Measurements from ENCODE around the gene MSN.
A peak's percentile ranks its signal among the peaks of the same experiment; 100 is the strongest.
"Not testable (repeated sequence)": the region's sequence is repeated elsewhere in the genome, so short reads cannot be mapped to it uniquely, and the experiment has no call there.

Gene MSN

GRCh38 chrX:65757943-65758342, 90.5 kb downstream of the MSN start:
- DNase-seq: no peak
- in situ Hi-C loops (cut with MboI; ENCODE audit: low pct_unique_long_range_greater_than_20kb, low sequenced_read_pairs): no loop called here

- in situ Hi-C loops (cut with MboI; ENCODE audit: low pct_unique_long_range_greater_than_20kb, low sequenced_read_pairs): no loop called here
- DNase-seq: no peak
These were observed 91.1 kb downstream of the MSN start for GRCh38 chrX:65758505-65758904.

GRCh38 chrX:65759525-65759924, 92.1 kb downstream of the MSN start:
- DNase-seq; in situ Hi-C loops (cut with MboI; ENCODE audit: low pct_unique_long_range_greater_than_20kb, low sequenced_read_pairs): not testable (repeated sequence)

GRCh38 chrX:65769564-65770292, 102.3 kb downstream of the MSN start:
- peak; percentile 57 for DNase-seq
- in situ Hi-C loops (cut with MboI; ENCODE audit: low pct_unique_long_range_greater_than_20kb, low sequenced_read_pairs): no loop called here

GRCh38 chrX:65772842-65773241, 105.4 kb downstream of the MSN start:
- DNase-seq: no peak
- in situ Hi-C loops (cut with MboI; ENCODE audit: low pct_unique_long_range_greater_than_20kb, low sequenced_read_pairs): no loop called here

- in situ Hi-C loops (cut with MboI; ENCODE audit: low pct_unique_long_range_greater_than_20kb, low sequenced_read_pairs): no loop called here
- no peak for DNase-seq
These were observed 114.4 kb downstream of the MSN start for GRCh38 chrX:65781845-65782244.

- in situ Hi-C loops (cut with MboI; ENCODE audit: low pct_unique_long_range_greater_than_20kb, low sequenced_read_pairs): no loop called here
- no peak for DNase-seq
These were observed 116.3 kb downstream of the MSN start for GRCh38 chrX:65783746-65784145.

Measured in KBM-7 (cell line).